ENCODE measurements around the gene REP15.
A peak's percentile ranks its signal among the peaks of the same experiment; 100 is the strongest.
"Not testable (repeated sequence)": the region's sequence is repeated elsewhere in the genome, so short reads cannot be mapped to it uniquely, and the experiment has no call there.

Gene REP15

GRCh38 chr12:27696864-27697564, 767 bp downstream of the REP15 start:
- no peak for DNase-seq (ENCODE audit: low read depth)

- peak; percentile 75 for DNase-seq (ENCODE audit: low read depth)
Observed at GRCh38 chr12:27703720-27704452, 7.6 kb downstream of the REP15 start.

GRCh38 chr12:27705263-27705662, 9.0 kb downstream of the REP15 start:
- no peak for DNase-seq (ENCODE audit: low read depth)

- no peak for DNase-seq (ENCODE audit: low read depth)
Observed at GRCh38 chr12:27707216-27707615, 11.0 kb downstream of the REP15 start.

- no peak for DNase-seq (ENCODE audit: low read depth)
Observed at GRCh38 chr12:27709212-27709931, 13.1 kb downstream of the REP15 start.

GRCh38 chr12:27709932-27710591, 13.8 kb downstream of the REP15 start:
- DNase-seq (ENCODE audit: low read depth) = peak; percentile 20

- DNase-seq (ENCODE audit: low read depth) = peak; percentile 84
Observed at GRCh38 chr12:27710592-27711316, 14.5 kb downstream of the REP15 start, which contains the start of gene MRPS35. Gene MRPS35, plus strand, starts transcription at chr12:27710832. Its CDS starts 12 bp downstream, at chr12:27710844.

- no peak for DNase-seq (ENCODE audit: low read depth)
Observed at GRCh38 chr12:27711317-27711682, 15.1 kb downstream of the REP15 start.

GRCh38 chr12:27711967-27712366, 15.7 kb downstream of the REP15 start:
- no peak for DNase-seq (ENCODE audit: low read depth)

DNA sequence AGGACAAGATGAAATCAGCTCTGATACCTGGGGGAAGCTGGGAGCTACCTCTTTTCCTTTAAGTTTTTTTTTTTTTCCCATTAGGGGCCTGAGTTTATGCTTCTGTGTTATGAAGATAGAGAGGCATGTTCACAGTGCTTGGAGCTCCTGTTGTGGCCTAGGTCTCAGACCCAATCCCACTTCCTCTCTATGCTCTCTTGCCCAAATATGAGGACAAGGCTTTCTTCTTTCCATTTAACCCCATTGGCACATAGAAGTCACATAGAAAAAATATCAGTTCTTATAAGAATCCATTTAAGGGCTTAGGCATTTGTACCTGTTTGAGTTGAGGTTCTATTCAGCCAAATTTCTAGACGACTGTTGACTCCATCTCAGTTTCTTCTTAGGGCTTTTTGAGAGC, 27.0 kb downstream of the REP15 start:
- no peak for DNase-seq (ENCODE audit: low read depth)

GRCh38 chr12:27730097-27730588, 33.9 kb downstream of the REP15 start:
- DNase-seq (ENCODE audit: low read depth) = no peak

- DNase-seq (ENCODE audit: low read depth) = no peak
Observed at GRCh38 chr12:27732281-27732680, 36.0 kb downstream of the REP15 start.

DNA sequence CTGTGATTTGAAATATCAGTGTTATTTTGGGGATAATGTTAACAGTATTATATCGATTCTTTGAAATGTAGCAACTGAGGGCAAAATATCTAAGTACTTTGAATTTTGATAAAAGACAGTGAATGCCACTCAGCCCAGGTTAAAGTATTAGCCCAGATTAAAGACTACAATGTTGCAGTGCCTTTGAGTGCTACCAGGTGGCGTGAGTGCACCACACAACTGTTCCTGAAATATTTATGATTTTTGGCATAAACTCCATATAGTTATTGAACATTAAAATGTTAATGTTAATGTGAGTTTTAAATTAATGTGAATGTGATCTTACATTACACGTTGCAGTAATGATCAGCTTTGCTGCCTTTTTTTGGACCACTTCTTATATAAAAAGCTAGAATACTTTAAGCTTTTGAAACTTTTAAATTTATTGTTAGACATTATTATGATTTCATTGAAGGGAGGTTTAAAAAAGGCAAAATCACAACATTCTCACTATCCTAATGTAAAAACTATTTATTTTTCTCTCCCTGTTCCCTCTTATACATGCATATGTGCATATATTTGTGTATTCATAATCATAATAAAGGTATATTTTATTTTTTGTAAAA, 36.9 kb downstream of the REP15 start:
- DNase-seq (ENCODE audit: low read depth) = no peak

GRCh38 chr12:27733791-27734190, 37.5 kb downstream of the REP15 start:
- DNase-seq (ENCODE audit: low read depth) = no peak

DNA sequence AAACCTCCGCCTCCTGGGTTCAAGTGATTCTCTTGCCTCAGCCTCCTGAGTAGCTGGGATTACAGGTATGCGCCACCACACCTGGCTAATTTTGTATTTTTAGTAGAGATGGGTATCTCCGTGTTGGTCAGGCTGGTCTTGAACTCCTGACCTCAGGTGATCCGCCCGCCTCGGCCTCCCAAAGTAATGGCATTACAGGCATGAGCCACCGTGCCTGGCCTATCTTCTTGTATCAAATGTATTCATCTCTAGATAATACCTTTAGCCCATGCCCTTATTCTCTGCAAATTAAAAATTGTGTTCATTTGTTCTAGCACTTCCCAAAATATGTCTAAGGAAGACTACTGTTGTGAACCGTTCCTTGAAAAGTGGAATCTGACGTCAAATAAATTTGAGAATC, 38.1 kb downstream of the REP15 start:
- not testable (repeated sequence) for DNase-seq (ENCODE audit: low read depth)

- no peak for DNase-seq (ENCODE audit: low read depth)
Observed at GRCh38 chr12:27743601-27744000, 47.4 kb downstream of the REP15 start.

GRCh38 chr12:27745734-27746133, 49.5 kb downstream of the REP15 start:
- not testable (repeated sequence) for DNase-seq (ENCODE audit: low read depth)

All from GM04504 (cell line).